ENCODE results near the gene APP.

GRCh38 chr21:25985990-25986389 is 184.6 kb downstream of the APP start:
- TF ChIP-seq CTCF (IDR thresholded peaks at IDR 0.05): no peak
- TF ChIP-seq POLR2A (IDR thresholded peaks at IDR 0.05): no peak
